GM12878 (cell line): ENCODE results near the gene DCLK2. TPM values are rescaled to one million over a fixed set of nuclear protein-coding genes. Genes with fewer than 3 reads are reported as not detected.

Experiments
- ATAC-seq: fragments of 200-7000 bp; cut with Tn5 transposase; 3 replicates; pipeline ENCODE4 v1.9.1; 2020; ENCODE audit warnings: mild to moderate bottlenecking, moderate library complexity
- BruUV-seq: library from RNA; stranded (reverse); fragments of 400-500 nt; replicated peaks from 2 replicates; lab custom pipeline; 2021; lab: Mats Ljungman, UMichigan
- CTCF ChIA-PET: fragments of 300-600 bp; sonication (Branson Sonifier 250); formaldehyde crosslinking; extraction: SDS; loops from one replicate; lab custom pipeline; 2021; ENCODE audit warnings: inconsistent platforms; lab: Yijun Ruan, JAX
- POLR2A ChIA-PET: fragments of 350-600 bp; formaldehyde crosslinking; extraction: SDS; loops from one replicate; lab custom pipeline; 2021; ENCODE audit warnings: inconsistent platforms; lab: Charles Lee
- RAD21 ChIA-PET: fragments of 300-600 bp; sonication (Branson Sonifier 250); formaldehyde crosslinking; loops from one replicate; lab custom pipeline; 2023; ENCODE audit warnings: antibody characterized with exemption; ENCODE audit not compliant: unreplicated experiment; lab: Charles Lee
- SMC1A ChIA-PET: fragments of 300-600 bp; sonication (Branson Sonifier 250); formaldehyde crosslinking; loops from one replicate; lab custom pipeline; 2023; ENCODE audit not compliant: unreplicated experiment, uncharacterized antibody; lab: Charles Lee
- DNase-seq: peaks from one replicate; pipeline ENCODE4 v3.0.0-alpha.2; 2011; ENCODE audit warnings: low read depth, low spot score
- FAIRE-seq: peaks from 3 replicates; lab custom pipeline; 2011; peaks lifted over from hg19 to GRCh38; lab: Jason Lieb, UNC
- H2AFZ ChIP-seq: 2 replicates; pipeline ENCODE4 v1.6.0; 2011; ENCODE audit warnings: low read depth, low read length, control low read depth; ENCODE audit not compliant: control insufficient read depth
- H3K27ac ChIP-seq: 2 replicates; pipeline ENCODE4 v1.5.1; 2011; ENCODE audit warnings: control low read depth; ENCODE audit not compliant: control insufficient read depth, insufficient read depth
- H3K27me3 ChIP-seq, 2 experiments: replicated peaks in 1 of 2; 2 replicates each; pipeline versions ENCODE4 v1.6.0 to v1.6.1; 2011; ENCODE audit warnings: low read length in 1 of 2; ENCODE audit not compliant: control insufficient read depth in 2 of 2, insufficient read depth in 2 of 2
- H3K36me3 ChIP-seq, 2 experiments: 2 replicates each; pipeline ENCODE4 v1.5.1; 2011; ENCODE audit warnings: low read length in 1 of 2; ENCODE audit not compliant: control insufficient read depth in 2 of 2, insufficient read depth in 2 of 2
- H3K4me1 ChIP-seq: 2 replicates; pipeline ENCODE4 v1.6.1; 2011; ENCODE audit warnings: mild to moderate bottlenecking, low read length, moderate library complexity, mixed read lengths; ENCODE audit not compliant: control insufficient read depth, insufficient read depth
- H3K4me2 ChIP-seq: 2 replicates; pipeline ENCODE4 v1.6.0; 2011; ENCODE audit warnings: control low read depth; ENCODE audit not compliant: control insufficient read depth, insufficient read depth
- H3K4me3 ChIP-seq: fragments of 200-600 bp; sonication (generic); 2 replicates; pipeline ENCODE4 v1.5.1; 2016
- H3K79me2 ChIP-seq: 2 replicates; pipeline ENCODE4 v1.6.0; 2011; ENCODE audit warnings: low read length; ENCODE audit not compliant: control insufficient read depth, insufficient read depth
- H3K9ac ChIP-seq: 2 replicates; pipeline ENCODE4 v1.8.0; 2011; ENCODE audit warnings: low read length, control low read depth, mixed read lengths; ENCODE audit not compliant: control insufficient read depth, insufficient read depth
- H3K9me3 ChIP-seq: replicated peaks from 3 replicates; pipeline ENCODE4 v1.5.1; 2011; ENCODE audit warnings: mild to moderate bottlenecking, low read length; ENCODE audit not compliant: control insufficient read depth, insufficient read depth
- H4K20me1 ChIP-seq: 2 replicates; pipeline ENCODE4 v1.6.0; 2011; ENCODE audit not compliant: control insufficient read depth, insufficient read depth
- CBFB ChIP-seq: IDR thresholded peaks from 2 replicates; pipeline ENCODE4 v1.6.1; 2016; ENCODE audit warnings: antibody characterized with exemption, low read depth
- EP300 ChIP-seq, 2 experiments: fragments of 150-350 bp in 1 of 2; IDR thresholded peaks; 2 replicates each; pipeline ENCODE4 v1.6.1; 2011 to 2012; ENCODE audit warnings: low read depth in 2 of 2, low read length in 2 of 2, borderline replicate concordance in 1 of 2, improper control_type of control experiment in 1 of 2, inconsistent platforms in 1 of 2; ENCODE audit not compliant: control insufficient read depth in 1 of 2
- HDGF ChIP-seq: fragments of 450-650 bp; IDR thresholded peaks from 2 replicates; pipeline ENCODE4 v1.6.1; 2016; ENCODE audit warnings: antibody characterized with exemption
- HSF1 ChIP-seq: fragments of 150-350 bp; IDR thresholded peaks from 2 replicates; pipeline ENCODE4 v1.6.1; 2014; ENCODE audit warnings: mild to moderate bottlenecking, low read depth, low read length
- JUND ChIP-seq: IDR thresholded peaks from 2 replicates; pipeline ENCODE4 v1.6.1; 2012; ENCODE audit warnings: low read depth, mild to moderate bottlenecking, low read length, improper control_type of control experiment, moderate library complexity
- MTA3 ChIP-seq: IDR thresholded peaks from 2 replicates; pipeline ENCODE4 v1.6.1; 2012; ENCODE audit warnings: low read length, inconsistent platforms, borderline replicate concordance
- SKIL ChIP-seq: fragments of 450-650 bp; IDR thresholded peaks from 2 replicates; pipeline ENCODE4 v1.6.1; 2017; ENCODE audit warnings: mild to moderate bottlenecking, low read depth, inconsistent platforms; ENCODE audit not compliant: poor library complexity, severe bottlenecking
- SMARCA5 ChIP-seq: fragments of 450-650 bp; IDR thresholded peaks from 2 replicates; pipeline ENCODE4 v1.6.1; 2017; ENCODE audit warnings: mild to moderate bottlenecking
- STAT1 ChIP-seq: fragments of 450-650 bp; conservative IDR thresholded peaks from 2 replicates; pipeline ENCODE4 v1.6.1; 2014; ENCODE audit warnings: antibody characterized with exemption, mild to moderate bottlenecking
- TCF3 ChIP-seq: IDR thresholded peaks from 2 replicates; pipeline ENCODE4 v1.6.1; 2012; ENCODE audit warnings: low read depth, mild to moderate bottlenecking, low read length, borderline replicate concordance; ENCODE audit not compliant: insufficient read depth
- USF1 ChIP-seq: IDR thresholded peaks from 2 replicates; pipeline ENCODE4 v1.6.1; 2011; ENCODE audit warnings: borderline replicate concordance, low read depth, mild to moderate bottlenecking, moderate library complexity, mixed read lengths, low read length; ENCODE audit not compliant: insufficient read depth; ENCODE audit errors: extremely low read length
- WRNIP1 ChIP-seq: IDR thresholded peaks from 2 replicates; pipeline ENCODE4 v1.6.1; 2011; ENCODE audit warnings: low read depth, low read length, improper control_type of control experiment, borderline replicate concordance
- YY1 ChIP-seq: IDR thresholded peaks from 2 replicates; pipeline ENCODE4 v1.6.1; 2011; ENCODE audit warnings: low read depth, mild to moderate bottlenecking, low read length
- ZBTB4 ChIP-seq: fragments of 450-650 bp; formaldehyde crosslinking; IDR thresholded peaks from 2 replicates; pipeline ENCODE4 v1.4.0; 2022; ENCODE audit warnings: mild to moderate bottlenecking, moderate library complexity
- ZSCAN29 ChIP-seq: fragments of 450-650 bp; IDR thresholded peaks from 2 replicates; pipeline ENCODE4 v1.6.1; 2017; ENCODE audit warnings: mild to moderate bottlenecking, moderate library complexity
- WGBS: methylation state at CpG from one replicate; pipeline ENCODE4 v1.1.6; 2016; ENCODE audit warnings: low lambda C conversion rate; ENCODE audit not compliant: insufficient replicate concordance, insufficient coverage; ENCODE audit errors: missing lambda C conversion rate; 5-methylcytosine and 5-hydroxymethylcytosine counted together
- in situ Hi-C: fragments of 300-500 bp; cut with MboI; formaldehyde crosslinking; loops from 9 replicates; pipeline ENCODE4 v1.14.3; 2018; ENCODE audit warnings: mixed read lengths
- intact Hi-C: fragments of 100-400 bp; cut with micrococcal nuclease; formaldehyde crosslinking; loops from one replicate; pipeline ENCODE4 v1.14.2; 2022; ENCODE audit not compliant: unreplicated experiment
- polyA plus RNA-seq, 11 experiments: library from polyadenylated mRNA; depleted of rRNA in 4 of 11; unstranded in 6 of 11; stranded (reverse) in 5 of 11; fragments of >200 nt; fragmentation: Nextera tagmentation in 4 of 11; fragmentation: Illumina TruSeq in 1 of 11; extraction: Ambion mirVana in 4 of 11; extraction: Trizol in 1 of 11; gene quantifications; 1 replicate in 1 of 11; 2 replicates in 10 of 11; pipeline versions ENCODE4 v1.2.1 to v1.2.3, GENCODE V29; 2011 to 2016; ENCODE audit warnings: inconsistent platforms in 2 of 11, missing spikeins in 2 of 11, low read depth in 1 of 11
- total RNA-seq, 4 experiments: library from RNA; depleted of rRNA in 3 of 4; stranded (reverse); fragments of >200 nt in 3 of 4; fragmentation: Illumina TruSeq in 1 of 4; extraction: Trizol in 1 of 4; gene quantifications; 2 replicates each; pipeline versions ENCODE4 v1.2.1 to v1.2.3, GENCODE V29; 2013 to 2021

The DCLK2 gene
- total and polyA plus RNA-seq, 10 of the 15 experiments (the other 5 are each of a cell fraction or from before 2014, with no cell fraction given): not detected

GRCh38 chr4:150252306-150252705 is 174.1 kb downstream of the DCLK2 start:
- in situ Hi-C loops (no loop called here), intact Hi-C loops (no loop called here)
- no peak for TF ChIP-seq ZBTB4 (CRISPR knock-in tag)
- TF ChIP-seq MTA3: no peak
- TF ChIP-seq JUND: no peak
- TF ChIP-seq WRNIP1: no peak
- no peak for TF ChIP-seq STAT1
- no peak for TF ChIP-seq HDGF
- TF ChIP-seq EP300 (IDR thresholded peaks at IDR 0.05; ENCODE audit: borderline replicate concordance in 1 of 2, control insufficient read depth in 1 of 2, low read depth in 2 of 2, low read length in 2 of 2): no peak
- TF ChIP-seq TCF3: no peak
- no peak for TF ChIP-seq SKIL
- no peak for TF ChIP-seq ZSCAN29
- no peak for TF ChIP-seq CBFB
- no peak for TF ChIP-seq USF1
- no peak for TF ChIP-seq YY1
- TF ChIP-seq HSF1: no peak
- no peak for TF ChIP-seq SMARCA5
- Histone ChIP-seq H4K20me1 (no peaks in the 10 kb centered on the region), H3K4me2 (no peak overlapping the region), H3K27me3 (no peaks in the 10 kb centered on the region; a peak in 1 of 4 replicates), H3K4me3 (no peak overlapping the region), H3K27ac (no peak overlapping the region), H2AFZ (no peak overlapping the region), H3K4me1 (no peaks in the 10 kb centered on the region), H3K9ac (no peak overlapping the region), H3K79me2 (no peaks in the 10 kb centered on the region), H3K36me3 (no peaks in the 10 kb centered on the region), H3K9me3 (no peaks in the 10 kb centered on the region)
- ChIA-PET RAD21 (no interaction called here), SMC1A (no interaction called here), CTCF (no interaction called here), POLR2A (interaction anchor here (0.5 kb wide), 1 partner anchor 60 kb away, joined by 4 read pairs; no protein-coding TSS in a partner anchor)
- DNase-seq: no peak
- 54% methylated on average over 6 of the region's 6 CpGs for whole genome bisulfite sequencing
- BruUV-seq: no TSS peak
- no peak; the same call in 2 of the 3 replicates for ATAC-seq
- FAIRE-seq: no peak
